ENCODE measurements around the gene ACVR2A.
A peak's percentile ranks its signal among the peaks of the same experiment; 100 is the strongest.

The ACVR2A gene

DNA sequence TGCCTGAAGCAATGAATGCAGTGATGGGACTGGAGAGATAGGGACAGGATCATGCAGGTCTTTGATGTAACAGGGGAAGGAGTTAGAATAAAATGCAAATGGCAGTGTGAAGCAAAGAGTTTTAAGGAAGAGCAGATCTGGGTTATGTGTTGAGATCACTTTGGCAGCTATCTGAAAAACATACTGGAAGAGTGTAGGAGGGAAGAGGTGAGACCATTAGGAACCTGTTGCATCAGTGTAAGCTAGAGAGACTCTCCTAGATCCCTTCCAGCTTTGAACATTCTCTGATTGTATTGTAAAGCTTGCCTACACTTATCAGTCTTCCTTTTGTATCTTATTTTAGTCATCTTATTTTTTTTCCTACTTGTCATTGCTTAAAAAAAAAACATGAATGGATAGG lies 10.5 kb downstream of the ACVR2A start:
- no peak for DNase-seq (ENCODE audit: low read depth)

DNA sequence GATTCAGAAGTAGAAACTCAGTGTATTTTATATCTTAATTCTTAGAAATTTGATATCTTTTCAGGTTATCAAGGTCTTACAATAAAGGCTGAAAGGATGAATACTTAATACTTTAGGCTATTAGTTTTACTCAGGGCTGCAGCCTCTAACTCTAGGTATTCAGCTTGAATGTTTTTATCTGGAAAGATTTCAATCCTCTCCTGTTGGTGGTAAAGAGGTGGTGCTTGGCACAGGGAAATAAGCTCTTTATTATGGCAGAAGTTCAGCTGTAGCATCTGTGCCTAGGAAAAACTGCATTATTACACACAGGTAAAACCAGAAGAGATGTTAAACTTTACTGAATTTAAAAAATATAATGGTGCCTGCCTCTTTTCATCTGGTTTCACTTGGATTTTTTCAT lies 11.1 kb downstream of the ACVR2A start:
- DNase-seq (ENCODE audit: low read depth), result no peak

DNA sequence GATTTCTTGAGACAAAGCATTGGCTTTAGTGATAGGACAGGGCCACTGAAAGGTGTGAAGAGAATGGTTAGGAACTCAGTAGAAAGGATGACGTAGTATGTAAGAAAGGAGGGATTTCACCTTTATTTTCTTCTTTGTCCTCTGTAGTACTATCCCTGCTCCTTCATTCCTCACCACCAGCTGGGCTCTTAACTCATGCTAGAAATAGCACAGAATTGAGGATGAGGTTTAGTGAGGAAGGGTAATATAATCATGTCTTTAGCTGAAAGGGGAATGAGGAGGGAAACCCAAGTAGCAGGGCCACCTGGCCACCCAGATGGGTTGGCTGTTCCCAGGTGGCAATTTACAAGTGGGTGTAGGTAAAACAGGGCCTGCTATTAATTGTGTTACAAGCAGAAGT lies 15.2 kb downstream of the ACVR2A start:
- DNase-seq (ENCODE audit: low read depth), result no peak

DNA sequence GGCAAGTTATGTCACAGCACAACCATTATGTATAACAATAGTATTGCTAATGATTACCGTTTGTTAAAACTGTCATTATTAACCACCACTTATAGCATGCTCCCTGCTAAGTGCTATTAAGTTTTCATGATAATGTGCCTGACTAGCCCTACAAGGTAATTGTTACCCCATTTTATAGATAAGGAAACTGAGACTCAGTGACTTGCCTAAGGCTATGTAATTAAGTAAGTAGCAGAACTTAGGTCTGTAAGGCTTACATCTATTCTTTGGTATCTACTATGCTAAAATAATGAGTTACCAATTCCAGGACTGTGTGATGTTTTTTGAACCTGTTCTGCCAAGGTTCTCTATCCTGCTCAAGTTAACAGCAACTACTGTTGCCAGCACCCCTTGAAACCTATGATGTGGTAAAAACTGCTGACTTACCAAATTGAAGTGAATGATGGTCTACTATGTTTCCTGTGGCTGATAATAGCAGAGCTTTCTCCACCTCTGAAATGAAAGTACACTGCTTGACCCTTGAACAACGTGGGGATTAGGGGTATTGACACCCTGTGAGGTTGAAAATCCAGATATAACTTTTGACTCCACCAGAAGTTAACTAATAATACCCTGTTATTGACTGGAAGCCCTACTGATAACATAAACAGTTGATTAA lies 18.2 kb downstream of the ACVR2A start:
- no peak for DNase-seq (ENCODE audit: low read depth)

DNA sequence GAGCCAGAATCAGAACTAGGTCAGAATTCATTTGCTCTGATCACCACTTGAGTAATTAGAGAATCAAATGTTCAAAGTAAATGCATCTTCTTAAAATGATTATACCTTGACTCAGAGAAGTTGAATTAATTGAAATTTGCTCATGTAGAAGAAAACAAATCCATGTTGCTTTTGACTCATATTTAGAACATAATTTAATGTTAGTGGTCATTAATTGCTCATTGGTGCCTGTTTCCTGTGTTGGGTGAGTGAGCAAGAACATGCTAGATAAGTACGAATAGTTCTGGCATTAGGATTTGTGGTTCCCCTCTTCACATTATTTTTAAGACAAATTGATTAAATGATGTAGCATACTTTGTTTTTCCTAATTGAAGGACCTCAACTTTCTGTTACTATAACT lies 19.0 kb downstream of the ACVR2A start:
- no peak for DNase-seq (ENCODE audit: low read depth)

DNA sequence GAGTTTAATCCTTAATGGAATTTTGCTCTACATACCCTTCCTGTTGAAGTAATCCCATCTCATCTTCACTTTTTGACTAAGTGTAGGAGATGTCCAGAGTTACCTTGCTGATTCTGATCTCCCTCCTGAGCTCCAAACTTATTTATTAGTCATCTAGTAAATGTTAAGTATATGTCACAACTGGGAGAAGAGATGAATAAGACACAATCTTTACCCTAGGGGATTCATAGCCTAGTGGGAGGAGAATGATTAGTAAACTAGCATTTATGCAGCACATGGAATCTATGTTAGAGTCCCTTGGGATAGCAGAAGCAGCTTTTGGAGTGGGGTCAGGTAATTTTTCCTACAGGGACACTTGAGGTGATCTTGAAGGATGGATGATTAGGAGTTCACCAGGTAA lies 20.7 kb downstream of the ACVR2A start:
- no peak for DNase-seq (ENCODE audit: low read depth)

DNA sequence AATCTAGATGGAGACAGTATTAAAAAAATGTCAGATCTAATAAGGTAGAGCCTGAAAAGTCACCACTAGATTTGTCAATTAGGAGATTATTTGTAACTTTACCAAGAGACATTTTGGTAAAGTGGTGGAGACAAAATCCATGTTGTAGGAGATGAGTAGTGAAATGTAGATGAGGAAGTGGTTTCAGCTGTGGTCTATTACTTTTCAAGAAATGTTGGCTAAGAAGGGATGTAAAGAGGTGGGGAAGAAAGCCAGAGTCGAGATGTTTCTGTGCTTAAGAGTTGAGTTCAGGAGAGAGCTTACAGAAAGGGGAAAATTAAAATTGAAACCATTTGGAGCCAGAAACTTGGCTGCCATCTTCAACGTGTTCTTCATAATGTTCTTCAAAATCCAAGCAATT lies 22.2 kb downstream of the ACVR2A start:
- DNase-seq (ENCODE audit: low read depth), result no peak

DNA sequence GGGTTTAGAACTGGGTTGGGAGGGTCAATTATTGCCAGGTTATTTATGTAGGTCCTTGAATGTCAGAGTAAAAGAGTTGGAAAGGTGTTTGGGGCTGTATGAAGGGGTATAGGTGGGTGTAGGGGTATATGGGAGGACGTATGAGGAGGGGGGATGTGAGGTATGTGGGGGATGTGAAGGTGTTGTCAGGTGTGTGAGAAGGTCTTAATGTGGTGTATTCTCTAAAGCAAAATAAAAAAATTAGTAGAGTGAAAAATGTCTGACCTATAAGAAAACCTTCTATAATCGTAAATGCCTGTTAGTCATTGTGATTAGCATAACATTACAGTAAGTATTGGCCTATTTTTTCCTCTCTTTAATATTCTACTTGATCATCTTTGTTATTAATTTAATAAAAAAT lies 25.1 kb downstream of the ACVR2A start:
- no peak for DNase-seq (ENCODE audit: low read depth)

DNA sequence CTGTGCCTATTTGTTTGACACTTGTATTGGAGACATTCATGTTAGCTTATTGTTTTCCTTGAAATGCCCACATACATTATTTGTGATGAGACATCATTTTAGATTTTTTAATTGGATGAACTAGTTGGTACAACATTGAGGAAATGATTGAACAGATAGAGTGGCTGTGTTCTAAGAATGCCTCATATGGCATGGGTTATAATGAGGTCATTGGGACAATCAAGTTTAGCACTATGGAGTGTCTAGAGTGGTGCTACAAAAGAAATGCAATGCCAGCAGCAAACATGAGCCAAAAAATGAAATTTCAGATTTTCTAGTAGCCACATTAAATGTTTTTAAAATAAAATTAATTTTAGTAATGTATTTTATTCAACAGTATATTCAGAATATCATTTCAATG lies 28.1 kb downstream of the ACVR2A start:
- DNase-seq (ENCODE audit: low read depth), result no peak

DNA sequence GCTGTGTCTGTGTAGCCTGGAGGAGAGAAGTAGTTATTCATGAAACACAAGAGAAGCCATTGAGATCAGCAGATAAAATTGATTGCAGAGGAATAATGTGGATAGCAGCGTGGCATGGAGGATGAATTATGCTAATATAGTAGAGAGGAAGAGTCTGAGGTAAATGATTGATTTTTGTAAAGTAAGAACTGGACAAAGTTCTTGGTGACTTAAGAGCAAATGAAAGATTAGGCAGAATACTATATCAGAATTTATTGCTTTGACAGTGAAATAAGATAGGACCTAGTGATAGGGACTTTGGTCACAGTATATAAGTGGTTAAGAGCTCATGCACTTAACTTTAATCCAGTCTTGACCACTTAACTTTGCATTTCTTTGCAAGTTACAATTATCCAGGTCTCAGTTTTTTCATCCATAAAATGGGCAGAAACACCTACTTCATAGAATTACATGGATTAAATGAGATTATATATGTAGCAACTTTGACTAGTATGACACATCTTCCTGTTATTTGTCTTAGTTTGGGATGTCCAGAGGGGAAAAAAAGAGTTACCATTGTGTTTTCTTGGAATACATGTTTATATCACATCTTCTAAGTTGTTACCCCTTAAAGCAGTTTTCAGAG lies 29.1 kb downstream of the ACVR2A start:
- DNase-seq (ENCODE audit: low read depth), result no peak

DNA sequence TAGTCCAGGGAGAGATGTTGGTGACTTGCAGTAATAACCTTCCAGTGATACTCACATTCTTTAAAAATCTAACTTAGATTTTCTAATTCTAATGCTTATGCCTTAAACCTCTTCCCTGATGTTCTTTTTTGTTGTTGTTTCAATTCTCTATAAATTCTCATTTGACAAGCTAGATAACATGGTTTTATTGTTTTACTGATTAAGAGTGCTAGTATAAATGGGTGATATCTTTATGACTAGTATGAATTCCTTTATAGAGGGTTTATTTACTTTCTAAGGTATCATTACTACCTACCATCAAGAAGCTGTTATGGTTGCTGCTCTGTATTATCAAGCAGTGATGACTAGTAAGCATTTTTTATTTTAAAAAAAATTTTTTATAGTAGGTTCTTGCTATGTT lies 35.0 kb downstream of the ACVR2A start:
- DNase-seq (ENCODE audit: low read depth), result no peak

DNA sequence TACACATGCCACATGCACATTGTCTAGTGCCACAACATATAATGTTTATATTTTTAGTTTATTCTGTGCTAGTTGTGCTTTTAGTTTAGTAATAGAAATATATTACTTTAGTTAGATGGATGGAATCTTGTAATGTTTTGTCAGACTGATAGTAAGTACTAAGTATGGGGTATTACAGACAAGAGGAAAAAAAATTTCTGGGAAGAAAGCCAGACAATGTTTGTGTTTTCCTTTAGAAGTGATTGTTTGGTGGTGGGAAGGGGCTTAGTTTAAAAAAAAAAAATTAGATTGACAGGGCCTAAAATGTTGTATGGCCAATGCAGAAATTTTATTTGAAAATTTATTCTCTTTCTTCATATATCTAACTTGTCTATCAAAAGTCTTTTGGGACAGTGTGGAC lies 37.8 kb downstream of the ACVR2A start:
- DNase-seq (ENCODE audit: low read depth), result no peak

DNA sequence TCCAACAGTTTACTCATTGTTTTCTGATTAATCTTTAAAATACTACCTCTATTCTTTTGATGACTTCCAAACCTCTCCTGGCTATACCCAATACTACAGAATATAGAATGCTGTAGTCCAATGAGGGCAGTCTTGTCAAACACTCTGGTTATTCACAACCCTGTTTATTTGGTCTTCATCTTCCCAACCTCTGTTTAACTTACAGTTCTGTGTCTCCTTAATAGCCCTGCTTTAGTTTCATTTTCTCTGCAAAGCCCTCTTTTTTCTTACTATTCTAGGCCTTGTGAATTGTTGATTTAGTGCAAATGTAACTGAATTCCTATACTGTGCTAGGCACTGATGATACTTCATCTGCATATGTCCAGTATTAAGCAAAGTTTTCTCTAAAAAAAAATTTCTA lies 40.0 kb downstream of the ACVR2A start:
- no peak for DNase-seq (ENCODE audit: low read depth)

DNA sequence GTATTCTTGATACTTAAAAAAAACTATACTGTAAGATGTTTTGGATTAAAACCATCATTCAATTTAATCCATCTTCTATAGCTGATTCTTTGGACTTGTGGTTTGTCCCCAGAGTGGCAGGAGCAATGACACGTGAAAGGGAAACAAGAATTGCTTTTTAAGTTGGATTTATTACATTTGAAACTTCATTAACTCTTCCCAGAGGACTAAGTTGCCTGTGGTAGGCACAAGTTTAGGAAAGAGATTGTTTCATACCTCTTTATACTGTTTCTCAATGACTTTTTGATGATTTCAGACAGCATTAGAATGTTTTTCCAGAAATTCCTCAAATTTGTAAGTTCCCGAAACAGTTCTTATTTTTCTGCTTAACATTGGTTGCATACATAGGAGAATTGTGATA lies 41.3 kb downstream of the ACVR2A start:
- no peak for DNase-seq (ENCODE audit: low read depth)

DNA sequence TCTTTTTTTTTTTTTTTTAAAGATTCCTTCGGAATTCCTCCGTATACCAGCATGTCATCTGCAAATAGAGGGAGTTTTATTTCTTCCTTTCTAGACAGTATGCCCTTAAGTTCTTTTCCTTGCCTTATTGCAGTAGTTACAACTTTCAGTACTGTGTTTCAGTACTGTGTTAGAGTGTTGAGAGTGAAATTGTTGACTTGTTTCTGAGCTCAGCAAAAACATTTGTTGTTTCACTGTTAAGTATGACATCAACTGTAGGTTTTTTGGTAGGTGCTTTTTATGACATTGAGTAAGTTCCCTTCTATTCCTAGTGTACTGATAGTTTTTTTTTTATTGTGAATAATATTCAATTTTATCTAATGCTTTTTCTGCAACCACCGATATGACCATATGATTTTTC lies 43.9 kb downstream of the ACVR2A start:
- DNase-seq (ENCODE audit: low read depth), result no peak

DNA sequence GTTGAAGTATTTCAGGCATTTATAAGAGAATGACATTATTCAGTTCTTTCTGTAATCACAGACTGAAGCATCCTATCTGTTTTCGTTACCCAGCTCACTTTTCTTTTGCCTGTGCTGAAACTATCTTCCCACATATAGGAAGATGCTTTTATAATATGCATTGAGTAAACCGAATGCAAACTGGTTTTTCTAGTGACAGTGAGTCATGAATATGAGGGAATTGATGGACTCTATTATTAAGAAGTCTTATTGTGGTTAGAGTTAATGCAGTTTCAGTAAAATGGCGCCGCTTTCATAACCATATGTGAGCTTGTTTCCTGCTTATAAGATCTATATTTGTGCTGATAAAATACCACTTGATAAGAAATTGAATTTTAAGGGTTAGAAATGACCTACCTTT lies 59.2 kb downstream of the ACVR2A start:
- no peak for DNase-seq (ENCODE audit: low read depth)

DNA sequence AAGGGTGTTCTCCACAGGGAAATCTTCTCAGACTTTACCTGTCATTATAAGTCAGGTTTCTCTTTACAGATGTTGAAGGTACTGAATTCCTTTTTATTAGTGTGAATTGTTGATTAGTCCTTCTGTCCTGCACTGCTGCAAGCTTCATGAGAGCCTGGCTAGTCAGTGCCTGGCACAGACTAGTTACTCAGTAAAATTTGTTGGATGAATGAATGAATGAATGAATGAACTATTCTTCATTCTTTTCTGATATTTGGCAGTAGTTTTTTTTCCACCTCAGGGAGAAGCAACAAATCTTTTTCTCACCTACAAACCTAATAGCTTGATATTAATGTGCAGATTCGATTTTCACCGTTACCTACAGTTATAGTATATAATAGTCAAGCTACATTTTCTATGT lies 64.3 kb downstream of the ACVR2A start:
- no peak for DNase-seq (ENCODE audit: low read depth)

DNA sequence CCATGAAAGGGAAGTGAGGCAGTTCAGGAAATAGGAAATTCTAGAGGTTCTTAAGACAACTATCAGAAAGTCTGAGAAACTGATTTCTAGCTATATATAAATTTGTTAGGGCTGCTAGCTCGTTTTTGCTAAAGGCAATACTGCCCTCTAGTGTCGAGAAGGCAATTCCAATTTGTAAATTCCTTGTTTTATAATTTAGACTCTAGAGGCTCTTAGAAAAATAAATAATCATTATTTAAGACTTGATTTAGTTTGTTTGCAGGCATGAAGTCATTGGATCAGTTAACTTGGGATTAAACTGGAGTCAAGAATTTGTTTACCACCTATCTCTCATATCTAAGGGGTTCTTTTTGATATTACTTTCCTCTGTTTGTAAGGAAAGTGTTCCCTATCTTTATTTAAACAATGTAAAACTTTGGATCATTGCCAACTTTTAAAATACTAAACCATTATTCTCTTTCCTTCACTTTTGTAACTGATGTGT lies 66.2 kb downstream of the ACVR2A start:
- peak; percentile 23 for DNase-seq (ENCODE audit: low read depth)

DNA sequence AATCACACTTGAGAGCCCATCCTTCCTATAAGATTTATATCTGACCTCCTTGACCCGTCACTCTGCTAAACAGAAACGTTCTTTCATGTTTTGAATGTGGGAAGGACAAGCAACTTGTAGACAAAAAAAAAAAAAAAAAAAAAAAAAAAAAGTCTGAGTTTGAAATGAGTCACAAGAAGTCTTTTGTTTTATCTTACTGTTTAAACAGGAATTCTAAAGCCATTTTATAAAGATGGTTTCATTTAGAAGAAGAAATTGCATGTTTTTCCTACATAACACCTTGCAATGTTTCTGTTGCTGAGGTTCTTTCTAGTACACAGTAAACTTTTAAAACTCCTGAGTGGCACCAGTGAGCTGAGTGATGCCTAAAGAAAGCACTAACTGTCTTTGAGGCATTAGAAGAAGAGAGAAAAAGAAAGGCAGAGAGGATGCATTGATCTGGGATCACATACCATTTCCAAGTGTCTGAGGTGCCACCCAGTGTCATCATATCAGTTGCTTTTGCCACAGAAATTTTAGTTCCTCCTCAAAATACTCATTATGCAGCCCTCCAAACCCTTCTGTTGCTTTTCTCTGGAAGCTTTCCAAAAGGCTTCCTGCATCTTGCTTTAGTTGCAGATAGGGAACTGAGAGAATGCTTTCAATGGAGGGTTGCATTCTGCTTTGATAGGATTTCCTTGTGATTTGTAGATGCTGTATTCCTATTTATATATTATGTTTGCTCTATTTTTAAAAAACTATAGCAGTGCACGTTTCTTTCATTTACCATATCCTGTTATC lies 69.1 kb downstream of the ACVR2A start:
- no peak for DNase-seq (ENCODE audit: low read depth)

DNA sequence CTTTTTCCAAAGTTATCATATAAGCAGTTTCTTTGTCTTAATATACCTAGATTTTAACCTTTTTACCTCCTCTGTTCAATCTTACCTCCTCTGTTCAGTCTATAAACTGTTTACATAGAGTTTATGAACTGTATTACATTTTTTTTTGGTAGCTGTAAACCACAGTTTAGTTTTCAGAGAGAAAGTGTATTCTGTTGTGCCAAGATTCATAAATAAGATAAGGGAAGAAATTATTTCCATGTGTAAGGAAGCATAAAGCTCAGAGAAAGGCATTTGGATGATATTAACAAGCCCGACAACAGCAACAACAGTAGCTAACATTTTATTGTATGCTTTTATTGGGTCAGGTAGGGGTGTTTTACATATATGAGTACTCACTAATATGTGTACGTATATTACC lies 71.2 kb downstream of the ACVR2A start:
- DNase-seq (ENCODE audit: low read depth), result no peak

DNA sequence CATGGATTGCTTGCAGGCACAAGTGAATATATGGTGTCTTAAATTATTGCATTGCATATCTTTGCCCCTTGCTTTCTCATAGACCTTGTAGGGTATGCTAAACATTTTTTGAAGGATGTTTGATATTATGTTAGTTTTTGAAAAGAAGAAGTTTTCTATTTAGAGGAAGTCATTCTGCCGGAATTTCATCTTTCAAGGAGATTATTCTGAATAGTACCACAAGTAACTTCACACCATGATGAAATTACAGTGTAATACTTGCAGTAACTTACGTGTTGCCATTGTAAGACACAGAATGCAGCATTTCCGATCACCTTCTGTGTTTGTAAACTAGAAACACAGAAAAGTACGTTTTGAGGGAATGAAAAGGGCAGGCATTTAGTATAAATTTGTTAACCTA lies 71.9 kb downstream of the ACVR2A start:
- DNase-seq (ENCODE audit: low read depth), result no peak

DNA sequence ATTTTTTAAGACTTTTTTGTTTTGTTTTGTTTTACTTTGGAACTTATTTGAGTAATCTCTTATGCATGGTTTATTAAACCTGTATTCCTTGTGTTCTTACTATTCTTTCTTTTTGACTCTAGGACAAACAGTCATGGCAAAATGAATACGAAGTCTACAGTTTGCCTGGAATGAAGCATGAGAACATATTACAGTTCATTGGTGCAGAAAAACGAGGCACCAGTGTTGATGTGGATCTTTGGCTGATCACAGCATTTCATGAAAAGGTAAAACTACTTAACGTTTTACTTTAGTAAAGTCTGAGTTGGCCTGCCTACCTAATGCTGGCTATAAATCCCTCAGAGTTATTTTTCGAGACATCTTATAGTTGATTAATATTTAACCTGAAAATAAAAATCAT lies 72.3 kb downstream of the ACVR2A start:
- DNase-seq (ENCODE audit: low read depth), result no peak

DNA sequence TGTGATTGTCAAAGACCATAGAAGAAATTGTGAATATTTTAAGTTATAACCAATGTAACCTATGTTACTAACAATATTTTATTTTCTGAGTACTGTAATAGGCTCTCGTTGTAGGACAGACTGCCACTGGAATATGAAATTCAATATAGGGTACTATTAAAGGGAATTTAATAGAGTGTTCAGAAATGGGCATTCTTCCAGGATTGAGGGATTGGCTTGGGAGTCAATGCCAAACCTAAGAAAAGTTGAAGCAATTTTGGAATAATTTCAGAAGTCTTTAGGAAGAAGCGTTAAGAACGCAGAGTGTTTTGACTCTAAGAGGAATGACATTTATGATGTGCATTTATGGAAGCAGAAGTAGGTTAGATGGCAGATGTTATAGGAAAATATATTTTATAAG lies 79.0 kb downstream of the ACVR2A start:
- DNase-seq (ENCODE audit: low read depth), result no peak

Data from stimulated activated CD4-positive, alpha-beta T cell treated with anti-CD3 and anti-CD28 coated beads, Interleukin-2, amount 100 ng/mL, for 4 hours (primary cell).